Fibroblast of the aortic adventitia (primary cell): ENCODE data around the gene DCPS. TPM values are rescaled to one million over a fixed set of nuclear protein-coding genes. Genes with fewer than 3 reads are reported as not detected.

ENCODE experiments used
- DNase-seq: peaks from one replicate; pipeline ENCODE4 v3.0.0-alpha.2; 2010; ENCODE audit warnings: low read depth
- H3K4me3 ChIP-seq: 2 replicates; pipeline ENCODE4 v1.5.1; 2011; ENCODE audit warnings: low read depth, mild to moderate bottlenecking, control low read depth, low read length, moderate library complexity
- CTCF ChIP-seq: IDR thresholded peaks from 2 replicates; pipeline ENCODE4 v1.5.1; 2011; ENCODE audit warnings: mild to moderate bottlenecking, low read length, control low read depth, inconsistent platforms; ENCODE audit not compliant: insufficient read depth
- total RNA-seq: library from RNA; depleted of rRNA; stranded (reverse); fragments of >200 nt; gene quantifications from 2 replicates; pipeline ENCODE4 v1.2.3, GENCODE V29; 2012; ENCODE audit warnings: low replicate concordance

The DCPS gene
- total RNA-seq, 1 donor: 11.4 TPM

- TF ChIP-seq CTCF: no peak
- DNase-seq: no peak
- H3K4me3 ChIP-seq: no peak overlapping the region
Observed at GRCh38 chr11:126387857-126388256, 84.0 kb downstream of the DCPS start.

- no peak for TF ChIP-seq CTCF
- DNase-seq: no peak
- no peak overlapping the region for H3K4me3 ChIP-seq
Observed at GRCh38 chr11:126390272-126390867, 86.5 kb downstream of the DCPS start.

GRCh38 chr11:126391286-126391954, 87.6 kb downstream of the DCPS start:
- DNase-seq: no peak
- TF ChIP-seq CTCF: no peak
- H3K4me3 ChIP-seq: no peak overlapping the region

GRCh38 chr11:126391970-126392632, 88.2 kb downstream of the DCPS start:
- no peak for DNase-seq
- H3K4me3 ChIP-seq: no peak overlapping the region
- no peak for TF ChIP-seq CTCF

- no peak for TF ChIP-seq CTCF
- no peak overlapping the region for H3K4me3 ChIP-seq
- no peak for DNase-seq
Observed at GRCh38 chr11:126392633-126393013, 88.8 kb downstream of the DCPS start.

GRCh38 chr11:126393143-126393542, 89.3 kb downstream of the DCPS start:
- TF ChIP-seq CTCF: no peak

More at GRCh38 chr11:126393143-126393542, 89.3 kb downstream of the DCPS start:
- no peak overlapping the region for H3K4me3 ChIP-seq
- no peak for DNase-seq
